ENCODE data around the gene ABCF2. TPM values are rescaled to one million over a fixed set of nuclear protein-coding genes. Genes with fewer than 3 reads are reported as not detected.

Gene ABCF2
- total and polyA plus RNA-seq, 11 donors = 15.9 to 58.4 (median 33.0) TPM

DNA sequence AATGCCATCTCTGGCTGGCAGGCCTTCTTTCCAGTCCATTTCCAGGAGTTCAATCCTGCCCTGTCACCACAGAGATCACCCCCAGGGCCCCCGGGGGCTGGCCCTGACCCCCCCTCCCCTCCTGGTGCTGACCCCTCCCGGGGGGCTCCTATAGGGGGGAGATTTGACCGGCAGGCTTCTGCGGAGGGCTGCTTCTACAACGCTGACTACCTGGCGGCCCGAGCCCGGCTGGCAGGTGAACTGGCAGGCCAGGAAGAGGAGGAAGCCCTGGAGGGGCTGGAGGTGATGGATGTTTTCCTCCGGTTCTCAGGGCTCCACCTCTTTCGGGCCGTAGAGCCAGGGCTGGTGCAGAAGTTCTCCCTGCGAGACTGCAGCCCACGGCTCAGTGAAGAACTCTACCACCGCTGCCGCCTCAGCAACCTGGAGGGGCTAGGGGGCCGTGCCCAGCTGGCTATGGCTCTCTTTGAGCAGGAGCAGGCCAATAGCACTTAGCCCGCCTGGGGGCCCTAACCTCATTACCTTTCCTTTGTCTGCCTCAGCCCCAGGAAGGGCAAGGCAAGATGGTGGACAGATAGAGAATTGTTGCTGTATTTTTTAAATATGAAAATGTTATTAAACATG, 11.3 kb upstream of the ABCF2 start:
- no peak for ATAC-seq
- Histone ChIP-seq H3K9me3 (no peaks in the 10 kb centered on the region), H3K27me3 (no peaks in the 10 kb centered on the region), H3K36me3 (peaks cover 0 to 84% (median 71%) of the 10 kb centered on the region in 9 donors), H3K4me1 (peaks cover 0 to 38% (median 11%) of the 10 kb centered on the region in 12 donors), H3K27ac (no peak overlapping the region), H3K4me3 (no peak overlapping the region)
- intact Hi-C loops (cut with DNase I) = no loop called here
- no peak for TF ChIP-seq CTCF (IDR thresholded peaks at IDR 0.05)
- no peak for TF ChIP-seq POLR2A (IDR thresholded peaks at IDR 0.05)
- DNase-seq = no peak
- 79 to 82% (median 81%) methylated on average over 11 to 17 of the region's 17 CpGs for WGBS, 4 donors

GRCh38 chr7:151237244-151238189, 10.5 kb upstream of the ABCF2 start:
- 83 to 86% (median 84%) methylated on average over 30 to 44 of the region's 44 CpGs for WGBS, 4 donors
- Histone ChIP-seq H3K36me3 (peaks cover 0 to 84% (median 70%) of the 10 kb centered on the region in 9 donors), H3K27me3 (no peaks in the 10 kb centered on the region), H3K4me3 (no peak overlapping the region), H3K27ac (no peak overlapping the region), H3K4me1 (peaks cover 0 to 41% (median 15%) of the 10 kb centered on the region in 12 donors), H3K9me3 (no peaks in the 10 kb centered on the region)
- DNase-seq (no peak), ATAC-seq (no peak)
- TF ChIP-seq POLR2A (IDR thresholded peaks at IDR 0.05) = no peak
- intact Hi-C loops (cut with DNase I) = no loop called here

DNA sequence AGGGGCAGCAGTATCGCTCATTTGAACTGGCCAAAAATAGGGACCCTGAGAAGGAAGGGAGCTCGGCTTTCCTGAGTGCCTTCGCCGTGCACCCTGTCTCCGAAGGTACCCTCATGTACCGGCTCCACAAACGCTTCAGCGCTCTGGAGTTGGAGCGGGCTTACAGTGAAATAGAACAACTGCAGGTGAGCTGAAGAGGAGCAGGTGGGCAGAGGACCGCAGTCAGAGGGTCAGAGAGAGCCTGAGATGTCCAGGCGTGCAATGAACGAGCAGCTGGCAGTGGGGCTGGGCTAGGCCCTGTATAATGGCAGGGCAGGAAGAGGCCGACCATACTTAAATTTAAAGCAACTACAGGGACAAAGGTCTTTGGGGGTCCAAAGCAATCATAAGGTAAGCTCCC, 9.4 kb upstream of the ABCF2 start:
- ATAC-seq (no peak), DNase-seq (no peak)
- whole genome bisulfite sequencing, 4 donors = 85 to 90% (median 89%) methylated on average over 13 of the region's 13 CpGs
- H3K36me3 ChIP-seq = peaks cover 0 to 73% (median 62%) of the 10 kb centered on the region in 9 donors
- TF ChIP-seq CTCF (IDR thresholded peaks at IDR 0.05) (no peak), POLR2A (IDR thresholded peaks at IDR 0.05) (no peak)
- peaks cover 0 to 48% (median 21%) of the 10 kb centered on the region in 12 donors for H3K4me1 ChIP-seq
- intact Hi-C loops (cut with DNase I) = no loop called here
- no peak overlapping the region for H3K27ac ChIP-seq
- no peaks in the 10 kb centered on the region for H3K9me3 ChIP-seq
- H3K4me3 ChIP-seq = no peak overlapping the region
- H3K27me3 ChIP-seq = no peaks in the 10 kb centered on the region

GRCh38 chr7:151235091-151235787, 8.2 kb upstream of the ABCF2 start:
- TF ChIP-seq POLR2A (IDR thresholded peaks at IDR 0.05) (no peak), CTCF (IDR thresholded peaks at IDR 0.05) (no peak)
- Histone ChIP-seq H3K4me3 (no peak overlapping the region), H3K27me3 (no peaks in the 10 kb centered on the region), H3K4me1 (peaks cover 0 to 44% (median 22%) of the 10 kb centered on the region in 12 donors), H3K9me3 (no peaks in the 10 kb centered on the region), H3K36me3 (peaks cover 0 to 62% (median 53%) of the 10 kb centered on the region in 9 donors), H3K27ac (no peak overlapping the region)
- no peak for DNase-seq
- intact Hi-C loops (cut with DNase I) = no loop called here
- no peak for ATAC-seq
- 84 to 87% (median 86%) methylated on average over 18 to 28 of the region's 28 CpGs for WGBS, 4 donors

All from heart left ventricle (tissue), 16 donors.